ENCODE results near the gene NAP1L1.

Gene NAP1L1

GRCh38 chr12:76084863-76085519 lies 506 bp upstream of the NAP1L1 start:
- DNase-seq (ENCODE audit: low read depth in 2 of 2) = peak; percentile 42 to 54

GRCh38 chr12:76083246-76083903 lies 1.1 kb downstream of the NAP1L1 start:
- no peak for DNase-seq (ENCODE audit: low read depth in 2 of 2)

- DNase-seq (ENCODE audit: low read depth in 2 of 2) = no peak
These were observed 2.6 kb downstream of the NAP1L1 start for GRCh38 chr12:76081909-76082308.

GRCh38 chr12:76080729-76081415 lies 3.6 kb downstream of the NAP1L1 start:
- DNase-seq (ENCODE audit: low read depth in 2 of 2) = no peak

GRCh38 chr12:76080017-76080728 lies 4.3 kb downstream of the NAP1L1 start:
- no peak for DNase-seq (ENCODE audit: low read depth in 2 of 2)

GRCh38 chr12:76078748-76079147 lies 5.7 kb downstream of the NAP1L1 start:
- DNase-seq (ENCODE audit: low read depth in 2 of 2) = no peak

GRCh38 chr12:76075448-76075847 lies 9.0 kb downstream of the NAP1L1 start:
- no peak for DNase-seq (ENCODE audit: low read depth in 2 of 2)

GRCh38 chr12:76074701-76075336 lies 9.7 kb downstream of the NAP1L1 start:
- no peak for DNase-seq (ENCODE audit: low read depth in 2 of 2)

GRCh38 chr12:76073561-76073960 lies 10.9 kb downstream of the NAP1L1 start:
- no peak for DNase-seq (ENCODE audit: low read depth in 2 of 2)

- no peak for DNase-seq (ENCODE audit: low read depth in 2 of 2)
These were observed 11.9 kb downstream of the NAP1L1 start for GRCh38 chr12:76072568-76072967.

GRCh38 chr12:76069339-76069738 lies 15.1 kb downstream of the NAP1L1 start:
- no peak for DNase-seq (ENCODE audit: low read depth in 2 of 2)

- DNase-seq (ENCODE audit: low read depth in 2 of 2) = no peak
These were observed 18.6 kb downstream of the NAP1L1 start for GRCh38 chr12:76065917-76066316.

- DNase-seq (ENCODE audit: low read depth in 2 of 2) = no peak
These were observed 19.6 kb downstream of the NAP1L1 start for GRCh38 chr12:76064904-76065303.

- DNase-seq (ENCODE audit: low read depth in 2 of 2) = no peak
These were observed 24.4 kb downstream of the NAP1L1 start for GRCh38 chr12:76060111-76060510.

- DNase-seq (ENCODE audit: low read depth in 2 of 2) = no peak
These were observed 27.2 kb downstream of the NAP1L1 start for GRCh38 chr12:76057326-76057725.

- DNase-seq (ENCODE audit: low read depth in 2 of 2) = no peak
These were observed 29.1 kb downstream of the NAP1L1 start for GRCh38 chr12:76055393-76055792.

GRCh38 chr12:76049575-76050251 lies 34.8 kb downstream of the NAP1L1 start:
- DNase-seq (ENCODE audit: low read depth in 2 of 2) = no peak

- no peak for DNase-seq (ENCODE audit: low read depth in 2 of 2)
These were observed 36.7 kb downstream of the NAP1L1 start for GRCh38 chr12:76047742-76048141.

GRCh38 chr12:76047060-76047459 lies 37.4 kb downstream of the NAP1L1 start:
- DNase-seq (ENCODE audit: low read depth in 2 of 2) = no peak

- no peak for DNase-seq (ENCODE audit: low read depth in 2 of 2)
These were observed 41.1 kb downstream of the NAP1L1 start for GRCh38 chr12:76043377-76043776.

GRCh38 chr12:76042147-76042546 lies 42.3 kb downstream of the NAP1L1 start:
- no peak for DNase-seq (ENCODE audit: low read depth in 2 of 2)

All from stimulated activated CD8-positive, alpha-beta memory T cell treated with anti-CD3 and anti-CD28 coated beads, Interleukin-7, amount 100 ng/mL, for 4 hours (primary cell).